Kidney tubule cell (primary cell): ENCODE results near the gene USP40.
A peak's percentile ranks its signal among the peaks of the same experiment; 100 is the strongest.
"Not testable (repeated sequence)": the region's sequence is repeated elsewhere in the genome, so short reads cannot be mapped to it uniquely, and the experiment has no call there.

Source experiments
- DNase-seq: peaks from one replicate; pipeline ENCODE4 v3.0.0-alpha.2; 2018; ENCODE audit warnings: low spot score

The USP40 gene, protein sequence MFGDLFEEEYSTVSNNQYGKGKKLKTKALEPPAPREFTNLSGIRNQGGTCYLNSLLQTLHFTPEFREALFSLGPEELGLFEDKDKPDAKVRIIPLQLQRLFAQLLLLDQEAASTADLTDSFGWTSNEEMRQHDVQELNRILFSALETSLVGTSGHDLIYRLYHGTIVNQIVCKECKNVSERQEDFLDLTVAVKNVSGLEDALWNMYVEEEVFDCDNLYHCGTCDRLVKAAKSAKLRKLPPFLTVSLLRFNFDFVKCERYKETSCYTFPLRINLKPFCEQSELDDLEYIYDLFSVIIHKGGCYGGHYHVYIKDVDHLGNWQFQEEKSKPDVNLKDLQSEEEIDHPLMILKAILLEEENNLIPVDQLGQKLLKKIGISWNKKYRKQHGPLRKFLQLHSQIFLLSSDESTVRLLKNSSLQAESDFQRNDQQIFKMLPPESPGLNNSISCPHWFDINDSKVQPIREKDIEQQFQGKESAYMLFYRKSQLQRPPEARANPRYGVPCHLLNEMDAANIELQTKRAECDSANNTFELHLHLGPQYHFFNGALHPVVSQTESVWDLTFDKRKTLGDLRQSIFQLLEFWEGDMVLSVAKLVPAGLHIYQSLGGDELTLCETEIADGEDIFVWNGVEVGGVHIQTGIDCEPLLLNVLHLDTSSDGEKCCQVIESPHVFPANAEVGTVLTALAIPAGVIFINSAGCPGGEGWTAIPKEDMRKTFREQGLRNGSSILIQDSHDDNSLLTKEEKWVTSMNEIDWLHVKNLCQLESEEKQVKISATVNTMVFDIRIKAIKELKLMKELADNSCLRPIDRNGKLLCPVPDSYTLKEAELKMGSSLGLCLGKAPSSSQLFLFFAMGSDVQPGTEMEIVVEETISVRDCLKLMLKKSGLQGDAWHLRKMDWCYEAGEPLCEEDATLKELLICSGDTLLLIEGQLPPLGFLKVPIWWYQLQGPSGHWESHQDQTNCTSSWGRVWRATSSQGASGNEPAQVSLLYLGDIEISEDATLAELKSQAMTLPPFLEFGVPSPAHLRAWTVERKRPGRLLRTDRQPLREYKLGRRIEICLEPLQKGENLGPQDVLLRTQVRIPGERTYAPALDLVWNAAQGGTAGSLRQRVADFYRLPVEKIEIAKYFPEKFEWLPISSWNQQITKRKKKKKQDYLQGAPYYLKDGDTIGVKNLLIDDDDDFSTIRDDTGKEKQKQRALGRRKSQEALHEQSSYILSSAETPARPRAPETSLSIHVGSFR

DNA sequence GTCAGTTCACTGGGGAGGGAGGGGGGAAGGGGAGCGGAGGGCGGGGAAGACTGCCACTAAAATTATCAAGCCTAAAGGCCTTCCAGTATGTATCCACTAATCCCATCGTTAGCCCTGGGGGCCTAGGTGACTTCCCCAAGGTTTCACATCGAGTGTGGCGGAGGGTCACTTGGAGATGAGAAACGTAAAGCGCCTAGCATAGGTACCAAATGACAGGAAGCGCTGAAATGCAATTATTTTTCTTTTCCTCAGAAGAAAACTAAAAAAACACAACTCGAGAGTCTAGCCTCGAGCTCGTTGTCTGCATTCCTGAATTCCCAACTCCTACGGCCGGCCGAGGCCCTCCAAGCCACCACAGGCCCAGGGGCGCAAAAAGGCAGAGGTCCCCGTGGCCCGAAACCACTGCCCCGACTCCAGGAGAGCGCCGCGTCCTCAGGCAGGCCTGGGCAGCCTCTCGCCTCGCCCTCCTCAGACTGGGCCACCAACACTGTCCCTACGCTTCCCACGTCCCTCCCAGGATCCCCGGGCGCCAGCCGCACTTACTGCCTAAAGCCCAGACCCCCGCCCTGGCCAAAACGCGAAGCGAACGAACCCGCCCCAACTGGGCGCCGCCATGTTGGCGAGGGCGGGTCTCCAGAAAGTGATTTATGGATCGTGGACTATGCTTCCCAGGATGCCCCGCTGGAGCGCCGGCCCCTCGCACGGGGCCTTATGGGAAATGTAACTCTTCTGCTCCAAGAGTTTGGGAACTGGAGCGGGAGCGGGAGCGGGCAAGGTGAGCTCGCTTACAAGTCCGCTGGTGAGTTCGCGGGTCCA lies at the start of gene USP40:
Gene USP40 (minus strand): TSS at position 642 of the 816 bp plus-strand sequence. CDS start 1,228 bp downstream, outside the sequence.
- DNase-seq, result peak; percentile 93

DNA sequence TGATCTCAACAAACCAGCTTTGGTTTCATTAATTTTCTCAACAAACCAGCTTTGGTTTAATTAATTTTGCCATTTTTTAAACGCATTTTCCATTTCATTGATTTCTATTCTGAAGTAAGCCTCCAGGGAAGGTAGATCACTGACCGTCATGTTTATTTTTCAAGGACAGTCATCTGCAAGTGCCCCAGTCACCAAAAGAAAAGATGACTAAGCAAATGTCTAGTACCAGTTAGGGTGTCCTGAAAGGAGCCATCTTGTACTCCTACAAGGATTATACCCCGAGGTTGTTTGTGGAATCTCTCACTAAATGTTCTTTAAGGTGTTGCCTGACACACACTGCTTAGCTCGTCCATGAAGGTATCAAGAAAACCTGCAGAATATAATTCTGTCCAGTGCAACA lies 44.7 kb upstream of the USP40 start:
- no peak for DNase-seq

DNA sequence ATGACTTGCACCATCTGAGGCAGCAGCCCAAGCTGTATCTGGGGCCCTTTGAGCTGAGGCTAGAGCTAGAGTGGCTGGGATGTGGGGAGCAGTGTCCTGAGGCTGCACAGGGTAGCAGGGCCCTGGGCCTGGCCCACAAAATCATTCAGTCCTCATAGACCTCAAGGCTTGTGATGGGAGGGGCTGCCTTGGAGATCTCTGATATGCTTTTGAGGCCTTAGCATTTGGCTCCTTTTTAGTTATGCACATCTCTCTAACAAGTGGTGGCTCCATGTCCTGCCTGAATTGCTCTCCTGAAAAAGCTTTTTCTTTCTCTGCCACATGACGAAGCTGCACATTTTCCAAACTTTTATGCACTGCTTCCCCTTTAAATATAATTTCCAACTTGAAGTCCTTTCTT lies 39.1 kb upstream of the USP40 start:
- no peak for DNase-seq

DNA sequence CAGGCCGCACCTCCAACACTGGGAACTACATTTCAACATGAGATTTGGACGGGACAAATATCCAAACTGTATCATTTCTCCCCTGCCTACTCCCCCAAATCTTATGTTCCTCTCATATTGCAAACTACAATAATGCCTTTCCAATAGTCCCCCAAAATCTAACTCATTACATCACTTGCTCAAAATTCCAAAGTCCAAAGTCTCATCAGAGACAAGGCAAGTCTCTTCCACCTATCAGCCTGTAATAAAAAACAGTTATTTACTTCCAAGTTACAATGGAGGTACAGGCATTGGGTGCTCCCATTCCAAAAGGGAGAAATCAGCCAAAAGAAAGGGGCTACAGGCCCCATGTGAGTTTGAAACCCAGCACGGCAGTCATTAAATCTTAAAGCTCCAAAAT lies 38.2 kb upstream of the USP40 start:
- DNase-seq, result no peak

DNA sequence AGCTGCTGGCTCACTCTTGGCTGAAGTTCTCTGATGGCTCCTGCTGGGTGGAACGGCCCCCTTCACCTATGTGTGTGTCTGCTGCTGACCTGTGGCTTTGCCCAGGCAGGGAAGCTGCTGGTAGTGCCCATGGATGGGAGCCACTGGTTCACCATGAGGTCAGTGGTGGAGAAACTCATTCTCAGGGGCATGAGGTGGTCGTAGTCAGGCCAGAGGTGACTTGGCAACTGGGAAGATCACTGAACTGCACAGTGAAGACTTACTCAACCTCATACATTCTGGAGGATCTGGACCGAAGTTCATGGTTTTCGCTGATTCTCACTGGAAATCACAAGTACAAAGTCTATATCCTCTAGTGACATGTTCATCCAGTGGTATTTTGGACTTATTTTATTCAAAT lies 36.9 kb upstream of the USP40 start:
- DNase-seq, result peak; percentile 27

DNA sequence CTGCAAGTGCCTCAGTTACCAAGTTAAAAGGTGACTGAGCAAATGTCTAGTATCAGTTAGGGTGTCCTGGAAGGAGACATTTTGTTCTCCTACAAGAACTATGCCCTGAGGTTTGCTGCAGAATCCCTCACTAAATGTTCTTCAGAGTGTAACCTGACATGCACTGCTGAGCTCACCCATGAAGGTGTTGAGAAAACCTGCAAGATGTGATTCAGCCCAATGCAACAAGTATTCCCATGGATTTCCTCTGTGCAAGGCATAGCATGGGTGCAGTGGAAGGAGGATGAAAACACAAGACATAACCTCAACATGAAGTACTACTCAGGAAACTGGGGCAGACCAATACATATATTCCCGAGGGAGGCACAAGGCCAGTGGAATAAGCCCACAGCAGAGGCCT lies 35.5 kb upstream of the USP40 start:
- DNase-seq, result peak; percentile 45

DNA sequence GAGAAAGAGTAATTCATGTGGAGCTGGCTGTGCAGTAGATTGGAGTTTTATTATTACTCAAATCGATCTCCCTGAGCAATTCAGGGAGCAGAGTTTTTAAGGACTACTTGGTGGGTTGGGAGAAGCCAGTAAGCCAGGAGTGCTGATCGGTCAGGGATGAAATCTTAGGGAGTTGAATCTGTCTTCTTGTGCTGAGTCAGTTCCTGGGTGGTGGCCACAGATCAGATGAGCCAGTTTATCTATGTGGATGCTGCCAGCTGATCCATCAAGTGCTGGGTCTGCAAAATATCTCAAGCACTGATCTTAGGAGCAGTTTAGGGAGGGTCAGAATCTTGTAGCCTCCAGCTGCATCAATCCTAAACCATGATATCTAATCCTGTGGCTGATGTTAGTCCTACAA lies 33.8 kb upstream of the USP40 start:
- DNase-seq, result peak; percentile 60

DNA sequence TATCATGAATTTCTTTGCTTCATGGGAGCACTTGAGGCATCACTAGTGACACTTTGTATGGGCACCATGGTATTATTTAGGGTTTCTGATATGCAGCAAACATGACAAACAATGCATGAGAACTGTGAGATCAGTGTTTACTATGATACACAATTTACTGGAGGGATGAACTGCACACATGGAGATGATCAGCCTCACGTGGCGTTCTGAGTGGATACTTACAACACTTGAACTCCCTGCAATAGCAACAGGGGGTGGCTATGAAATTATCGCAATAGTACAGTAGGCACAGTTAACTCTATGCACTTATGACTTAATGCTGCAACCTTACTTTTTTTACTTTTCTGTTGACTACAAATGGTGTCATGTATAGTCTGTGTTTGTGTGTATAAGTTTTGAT lies 32.4 kb upstream of the USP40 start:
- DNase-seq, result no peak

DNA sequence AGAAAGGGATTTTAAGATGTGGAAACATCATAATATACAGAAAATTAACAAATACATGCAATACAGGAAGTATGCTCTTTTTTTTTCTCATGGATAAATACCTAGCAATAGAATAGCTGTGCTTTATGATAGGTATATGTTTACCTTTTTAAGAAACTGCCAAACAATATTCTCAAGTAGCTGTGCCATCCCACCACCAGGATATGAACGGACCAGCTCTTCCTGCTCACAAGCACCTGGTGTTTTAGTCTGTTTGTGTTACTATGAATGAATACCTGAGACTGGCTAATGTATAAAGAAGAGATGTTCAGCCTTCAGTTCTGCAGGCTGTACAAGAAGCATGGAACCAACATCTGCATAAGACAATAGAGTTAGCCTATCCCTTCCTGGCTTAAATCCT lies 30.9 kb upstream of the USP40 start:
- no peak for DNase-seq

DNA sequence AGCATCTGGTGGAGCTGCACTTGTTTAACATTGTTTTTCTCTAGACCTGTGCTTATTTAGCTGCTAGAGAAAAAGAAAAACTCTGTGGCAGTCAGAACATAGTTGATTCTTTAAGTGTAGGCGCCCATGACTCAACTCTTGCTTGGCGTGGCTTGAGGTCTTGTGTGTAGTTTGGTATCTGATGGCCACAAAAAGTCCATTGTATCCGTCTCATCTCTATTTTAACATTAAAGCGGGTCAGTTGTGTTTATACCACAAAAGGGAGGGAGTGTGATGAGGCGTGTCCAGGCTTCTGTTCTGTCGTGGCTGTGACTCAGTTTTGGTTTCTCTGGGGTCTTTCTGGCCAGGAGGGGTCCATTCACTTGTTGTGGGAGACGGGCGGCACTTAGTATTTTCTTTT lies 26.6 kb upstream of the USP40 start:
- peak; percentile 19 for DNase-seq

DNA sequence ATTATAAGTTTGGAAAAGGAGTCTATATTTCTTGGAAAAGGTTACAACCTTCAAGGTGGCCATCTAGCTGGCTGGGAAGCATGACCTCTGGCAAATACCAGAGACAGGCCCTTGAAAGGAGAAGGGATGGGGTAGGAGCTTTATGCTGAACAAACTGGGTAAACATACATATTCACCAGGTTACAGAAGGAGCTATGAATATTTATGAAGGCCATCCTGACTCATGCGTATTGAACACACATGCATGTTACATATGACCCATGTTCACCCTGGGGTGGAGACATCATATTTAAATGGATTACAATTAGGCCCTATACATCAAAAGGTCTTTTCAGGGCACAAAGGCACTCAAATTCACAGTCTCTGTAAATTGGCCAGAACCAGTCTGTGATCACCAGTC lies 26.1 kb upstream of the USP40 start:
- DNase-seq, result not testable (repeated sequence)

DNA sequence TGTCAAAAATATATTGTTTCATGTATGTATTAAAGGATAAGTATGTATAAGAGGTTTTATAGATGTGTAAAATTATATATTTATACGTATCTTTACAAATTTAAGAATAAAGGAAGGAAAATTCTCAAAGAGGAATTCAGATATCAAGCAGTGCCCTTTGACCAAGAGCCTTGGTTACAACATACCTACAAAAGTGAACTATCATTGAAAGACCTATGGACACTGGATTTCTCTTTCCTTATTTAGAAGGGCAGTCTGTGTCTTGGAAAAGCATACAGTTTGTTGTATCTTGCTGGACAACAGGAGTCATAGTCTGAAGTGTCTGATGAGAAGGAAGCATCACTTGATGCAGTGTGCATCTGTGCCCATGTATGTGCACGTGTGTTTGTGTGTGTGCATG lies 21.8 kb upstream of the USP40 start:
- DNase-seq, result no peak

DNA sequence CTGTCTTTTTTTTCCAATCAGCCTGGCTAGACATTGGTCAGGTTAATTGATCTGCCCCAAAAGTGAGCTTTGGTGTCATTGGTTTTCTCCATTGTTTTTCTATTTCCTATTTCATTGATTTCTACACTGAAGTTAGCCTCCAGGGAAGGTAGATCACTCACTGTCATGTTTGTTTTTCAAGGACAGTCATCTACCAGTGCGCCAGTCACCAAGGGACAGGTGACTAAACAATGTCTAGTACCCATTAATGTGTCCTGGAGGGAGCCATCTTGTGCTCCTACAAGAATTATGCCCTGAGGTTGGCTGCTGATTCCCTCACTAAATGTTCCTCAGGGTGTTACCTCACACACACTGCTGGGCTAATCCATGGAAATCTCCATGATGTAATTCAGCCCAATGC lies 17.6 kb upstream of the USP40 start:
- DNase-seq, result no peak

DNA sequence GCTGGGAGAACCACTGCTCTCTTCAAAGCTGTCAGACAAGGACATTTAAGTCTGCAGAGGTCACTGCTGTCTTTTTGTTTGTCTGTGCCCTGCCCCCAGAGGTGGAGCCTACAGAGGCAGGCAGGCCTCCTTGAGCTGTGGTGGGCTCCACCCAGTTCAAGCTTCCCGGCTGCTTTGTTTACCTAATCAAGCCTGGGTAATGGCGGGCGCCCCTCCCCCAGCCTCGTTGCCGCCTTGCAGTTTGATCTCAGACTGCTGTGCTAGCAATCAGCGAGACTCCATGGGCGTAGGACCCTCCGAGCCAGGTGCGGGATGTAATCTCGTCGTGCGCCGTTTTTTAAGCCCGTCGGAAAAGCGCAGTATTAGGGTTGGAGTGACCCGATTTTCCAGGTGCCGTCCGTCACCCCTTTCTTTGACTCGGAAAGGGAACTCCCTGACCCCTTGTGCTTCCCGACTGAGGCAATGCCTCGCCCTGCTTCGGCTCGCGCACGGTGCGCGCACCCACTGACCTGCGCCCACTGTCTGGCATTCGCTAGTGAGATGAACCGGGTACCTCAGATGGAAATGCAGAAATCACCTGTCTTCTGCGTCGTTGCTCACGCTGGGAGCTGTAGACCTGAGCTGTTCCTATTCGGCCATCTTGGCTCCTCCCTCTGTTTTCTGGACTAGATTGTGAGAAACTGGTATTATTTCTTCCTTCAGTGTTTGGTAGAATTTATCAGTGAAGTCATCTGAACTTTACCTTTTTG lies 16.8 kb upstream of the USP40 start:
- not testable (repeated sequence) for DNase-seq

DNA sequence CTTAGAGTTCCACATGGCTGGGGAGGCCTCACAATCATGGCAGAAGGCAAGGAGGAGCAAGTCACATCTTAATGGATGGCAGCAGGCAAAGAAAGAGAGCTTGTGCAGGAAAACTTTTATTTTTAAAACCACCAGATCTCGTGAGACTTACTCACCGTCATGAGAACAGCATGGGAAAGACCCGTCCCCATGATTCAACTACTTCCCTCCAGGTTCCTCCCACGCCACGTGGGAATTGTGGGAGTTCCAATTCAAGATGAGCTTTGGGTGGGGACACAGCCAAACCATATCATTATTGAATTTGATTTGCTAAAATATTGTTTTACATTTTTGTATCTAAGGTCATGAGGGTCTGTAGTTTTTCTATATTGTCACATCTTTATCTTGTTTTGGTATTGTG lies 10.8 kb upstream of the USP40 start:
- not testable (repeated sequence) for DNase-seq

DNA sequence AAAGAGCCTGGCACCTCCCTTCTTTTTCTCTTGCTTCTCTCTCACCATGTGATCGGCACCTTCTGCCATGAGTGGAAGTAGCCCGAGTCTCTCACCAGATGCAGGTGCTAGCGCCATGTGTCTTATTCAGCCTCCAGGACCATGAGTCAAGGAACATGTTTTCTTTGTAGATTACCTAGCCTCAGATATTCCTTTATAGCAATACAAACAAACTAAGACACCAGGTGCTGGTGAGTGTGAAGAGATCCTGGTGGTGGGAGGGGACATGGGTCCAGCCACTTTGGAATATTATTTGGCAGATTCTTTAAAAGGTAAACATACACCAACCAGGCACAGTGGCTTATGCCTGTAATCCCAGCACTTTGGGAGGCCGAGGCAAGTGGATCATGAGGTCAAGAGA lies 5.9 kb upstream of the USP40 start:
- DNase-seq, result no peak

DNA sequence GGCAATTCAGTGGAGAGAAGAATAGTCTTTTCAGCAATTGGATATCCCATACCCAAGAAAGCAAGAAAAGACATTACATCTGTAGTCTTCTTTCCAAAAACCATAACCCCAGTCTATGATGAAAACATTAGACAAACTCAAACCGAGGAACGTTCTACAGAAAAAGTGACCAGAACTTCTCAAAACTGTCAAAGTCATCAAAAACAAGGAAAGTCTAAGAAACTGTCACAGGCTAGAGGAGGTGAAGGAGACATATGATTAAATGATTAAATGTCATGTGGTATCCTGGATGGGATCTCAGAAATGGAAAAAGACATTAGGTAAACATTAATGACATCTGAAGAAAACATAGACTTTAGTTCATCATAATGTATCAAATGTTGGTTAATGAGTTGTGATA lies 4.9 kb upstream of the USP40 start:
- DNase-seq, result no peak

DNA sequence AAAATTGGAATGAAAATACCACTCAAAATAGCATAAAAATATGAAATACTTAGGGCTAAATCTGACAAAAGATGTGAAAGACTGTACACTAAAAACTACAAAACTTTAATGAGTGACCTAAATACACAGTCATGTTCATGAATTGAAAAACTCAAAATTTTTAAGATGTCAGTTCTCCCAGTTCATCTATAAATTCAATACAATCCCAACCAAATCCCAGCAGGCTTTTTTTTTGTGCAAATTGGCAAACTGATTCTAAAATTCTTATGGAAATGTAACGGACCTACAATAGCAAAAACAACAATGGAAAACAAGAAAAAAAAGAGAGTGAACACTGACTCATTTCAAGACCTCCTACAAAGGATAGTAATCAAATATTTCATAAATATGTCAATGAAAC lies 4.4 kb upstream of the USP40 start:
- DNase-seq, result no peak

DNA sequence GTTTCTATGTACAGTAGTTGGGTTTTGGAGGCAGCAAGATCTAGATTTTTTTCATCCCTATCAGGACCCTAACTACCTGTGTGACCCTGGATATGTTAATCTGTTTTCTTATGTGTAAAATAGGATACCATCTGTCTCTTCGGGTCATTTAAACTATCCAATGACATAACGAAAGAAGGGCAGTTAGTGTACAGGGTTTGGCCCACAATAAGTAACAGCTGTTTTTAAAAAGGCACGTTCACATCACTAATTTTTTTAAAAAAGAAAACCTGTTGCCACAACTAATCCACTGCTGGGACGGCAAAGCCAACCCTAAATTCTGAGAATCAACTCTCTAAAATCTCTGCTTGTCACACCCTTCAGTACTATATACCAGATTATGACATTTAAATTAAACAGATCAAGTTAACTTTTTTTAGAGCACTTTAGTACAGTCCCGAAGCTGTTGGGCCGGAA lies 869 bp downstream of the USP40 start:
- no peak for DNase-seq

DNA sequence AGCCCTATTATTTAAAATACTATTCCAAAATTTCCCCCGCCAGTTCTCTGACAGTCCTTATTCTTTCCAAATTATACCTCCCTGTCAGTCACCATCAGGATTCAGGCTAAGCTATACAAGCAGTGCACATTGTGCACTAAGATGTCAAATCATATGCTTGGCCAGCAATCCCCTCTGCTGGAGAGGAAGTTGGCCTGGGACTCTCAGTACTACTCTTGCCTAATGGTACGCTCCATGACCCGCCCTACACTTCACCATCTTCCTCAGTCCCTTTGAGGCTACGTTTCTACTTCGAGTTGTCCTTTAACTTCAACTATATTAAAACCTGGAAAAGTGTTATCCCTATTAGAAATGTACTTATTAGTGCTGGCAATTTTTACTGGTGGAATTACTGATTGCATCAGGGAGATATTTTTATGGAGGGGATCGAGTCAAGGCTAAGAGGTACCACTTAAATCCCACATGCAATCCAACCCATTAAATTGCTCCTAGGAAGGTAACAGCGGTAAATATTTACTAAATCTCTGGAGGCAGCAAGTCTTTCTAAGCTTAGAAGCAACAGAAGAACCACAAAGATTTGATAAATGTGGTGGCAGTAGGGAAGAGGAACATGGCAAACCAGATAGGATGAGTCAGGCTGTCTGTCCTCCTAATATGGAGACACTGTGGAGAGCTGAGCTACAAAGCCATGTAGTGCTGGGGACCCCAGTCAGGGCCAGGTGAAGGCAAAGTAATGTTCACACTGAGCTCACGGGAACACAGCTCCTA lies 2.7 kb downstream of the USP40 start:
- DNase-seq, result peak; percentile 9
